Activated CD4-positive, alpha-beta T cell treated with anti-CD3 and anti-CD28 coated beads for 1 hour (primary cell): ENCODE data around the gene CTNNA1.
"Not testable (repeated sequence)": the region's sequence is repeated elsewhere in the genome, so short reads cannot be mapped to it uniquely, and the experiment has no call there.

Experiments
- DNase-seq: peaks from one replicate; pipeline ENCODE4 v3.0.0-alpha.2; 2020

CTNNA1 gene

DNA sequence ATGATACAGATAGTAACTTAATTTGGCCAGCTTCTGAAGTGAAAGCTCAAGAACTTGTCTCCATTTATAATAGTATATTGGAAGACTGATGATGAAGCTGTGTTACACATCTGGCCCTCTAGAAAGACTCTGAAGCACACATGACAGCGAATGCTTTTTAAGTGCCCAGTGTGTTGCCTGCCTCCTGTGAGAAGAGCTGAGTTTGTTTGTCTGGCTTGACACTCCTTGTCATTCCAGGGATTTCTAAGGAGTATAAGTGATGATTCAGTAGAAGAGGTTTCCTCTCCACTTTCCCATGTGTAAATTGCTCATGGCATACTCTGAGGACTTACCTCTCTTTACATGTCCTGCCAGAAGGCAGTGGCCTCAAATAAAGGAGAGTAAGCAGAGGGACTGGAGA, 152.3 kb downstream of the CTNNA1 start:
- no peak for DNase-seq

- DNase-seq: no peak
Observed at GRCh38 chr5:138909734-138910133, 156.5 kb downstream of the CTNNA1 start.

DNA sequence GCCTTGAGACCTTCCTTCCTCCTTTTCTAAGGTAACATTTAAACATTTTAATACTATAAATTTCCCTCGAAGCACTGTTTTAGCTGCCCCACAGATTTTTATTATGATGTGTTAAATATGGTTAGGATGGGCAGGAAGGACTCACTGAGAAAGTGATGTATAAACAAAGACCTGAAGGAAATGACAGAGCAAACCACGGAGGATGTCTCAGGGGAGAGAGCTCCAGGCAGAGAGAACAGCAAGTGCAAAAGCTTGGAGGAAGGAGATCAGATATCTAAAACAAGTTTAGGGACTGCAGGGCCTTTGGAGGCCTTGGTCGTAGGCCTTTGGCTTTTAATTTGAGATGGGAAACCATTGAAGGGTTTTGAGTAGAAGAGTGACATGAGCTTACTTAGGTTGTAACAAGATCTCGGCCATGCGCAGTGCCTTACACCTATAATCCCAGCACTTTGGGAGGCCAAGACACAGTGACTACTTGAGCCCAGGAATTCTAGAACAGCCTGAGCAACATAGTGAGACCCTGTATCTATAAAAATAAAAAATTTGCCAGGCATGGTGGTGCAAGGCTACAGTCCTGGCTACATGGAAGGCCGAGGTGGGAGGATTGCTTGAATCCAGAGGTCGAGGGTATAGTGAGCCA, 157.4 kb downstream of the CTNNA1 start:
- DNase-seq: no peak

GRCh38 chr5:138911441-138911840, 158.2 kb downstream of the CTNNA1 start:
- DNase-seq: no peak

- DNase-seq: no peak
Observed at GRCh38 chr5:138912093-138912492, 158.9 kb downstream of the CTNNA1 start.

DNA sequence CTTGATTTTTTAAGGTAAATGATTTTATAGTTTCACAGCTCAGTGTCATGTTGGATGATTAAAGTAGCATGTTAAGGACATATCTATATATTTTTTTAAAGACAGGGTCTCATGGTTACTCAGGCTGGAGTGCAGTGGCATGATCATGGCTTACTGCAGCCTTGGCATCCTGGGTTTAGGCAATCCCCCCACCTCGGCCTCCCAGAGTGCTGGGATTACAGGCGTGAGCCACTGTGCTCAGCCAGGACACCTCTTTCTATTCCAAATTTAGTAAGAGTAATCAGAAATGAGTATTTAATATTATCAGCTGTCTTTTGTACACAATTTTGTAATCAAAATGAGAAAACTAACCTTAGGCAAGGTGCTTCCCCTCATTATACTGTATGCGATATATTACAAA, 160.5 kb downstream of the CTNNA1 start:
- no peak for DNase-seq

GRCh38 chr5:138914338-138914737, 161.1 kb downstream of the CTNNA1 start:
- DNase-seq: no peak

- no peak for DNase-seq
Observed at GRCh38 chr5:138918686-138919085, 165.5 kb downstream of the CTNNA1 start.

DNA sequence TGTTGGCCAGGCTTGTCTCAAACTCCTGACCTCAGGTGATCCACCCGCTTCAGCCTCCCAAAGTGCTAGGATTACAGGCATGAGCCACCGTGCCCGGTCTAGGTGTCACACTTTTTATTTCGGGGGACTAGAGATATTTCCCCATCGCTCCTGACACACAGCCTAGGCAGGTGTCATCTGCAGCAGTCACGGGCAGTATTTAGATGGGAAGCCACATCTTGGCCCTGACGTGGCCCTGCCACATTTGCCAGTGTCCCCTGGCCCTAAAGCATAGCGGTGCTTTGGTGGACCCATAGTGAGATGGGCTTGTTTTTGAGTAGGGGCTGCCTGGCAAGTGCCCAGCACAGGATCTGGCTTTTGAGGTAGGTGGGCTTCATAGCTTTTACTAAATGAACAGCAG, 167.0 kb downstream of the CTNNA1 start:
- no peak for DNase-seq

DNA sequence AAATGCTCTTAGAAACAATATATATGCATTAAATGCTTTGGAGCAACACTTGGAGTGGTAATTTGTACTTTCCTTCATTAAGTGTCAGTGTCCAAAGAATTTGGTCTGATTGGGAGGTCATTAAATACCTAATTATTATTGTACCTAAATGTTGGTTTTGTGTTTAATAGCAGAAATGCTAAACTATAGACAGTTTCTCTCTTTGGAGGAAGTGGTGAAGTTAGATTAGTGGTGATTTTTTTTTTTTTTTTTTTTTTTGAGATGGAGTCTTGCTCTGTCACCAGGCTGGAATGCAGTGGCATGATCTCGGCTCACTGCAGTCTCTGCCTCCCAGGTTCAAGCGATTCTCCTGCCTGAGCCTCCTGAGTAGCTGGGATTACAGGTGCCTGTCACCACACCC, 168.1 kb downstream of the CTNNA1 start:
- not testable (repeated sequence) for DNase-seq

- DNase-seq: no peak
Observed at GRCh38 chr5:138922494-138922893, 169.3 kb downstream of the CTNNA1 start.

DNA sequence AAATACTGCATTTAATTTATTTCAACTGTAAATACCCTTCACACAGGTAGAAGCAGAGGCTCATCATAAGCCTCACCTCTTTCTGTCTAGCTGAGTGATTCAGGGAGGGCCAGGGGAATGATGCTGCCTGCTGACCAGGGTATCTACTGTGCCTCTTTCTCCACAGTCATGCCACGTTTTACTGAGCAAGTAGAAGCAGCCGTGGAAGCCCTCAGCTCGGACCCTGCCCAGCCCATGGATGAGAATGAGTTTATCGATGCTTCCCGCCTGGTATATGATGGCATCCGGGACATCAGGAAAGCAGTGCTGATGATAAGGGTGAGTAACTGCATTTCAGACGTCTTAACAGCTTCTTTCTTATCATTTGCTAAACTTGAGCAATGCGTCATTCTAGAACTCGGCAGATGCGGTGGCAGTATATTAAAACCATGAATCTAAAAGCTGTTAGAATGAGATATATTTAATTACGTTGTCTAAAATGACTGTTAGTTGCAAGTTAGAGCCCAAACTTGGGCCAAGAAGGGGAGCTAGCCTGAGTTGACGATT, 171.9 kb downstream of the CTNNA1 start:
- DNase-seq: no peak

DNA sequence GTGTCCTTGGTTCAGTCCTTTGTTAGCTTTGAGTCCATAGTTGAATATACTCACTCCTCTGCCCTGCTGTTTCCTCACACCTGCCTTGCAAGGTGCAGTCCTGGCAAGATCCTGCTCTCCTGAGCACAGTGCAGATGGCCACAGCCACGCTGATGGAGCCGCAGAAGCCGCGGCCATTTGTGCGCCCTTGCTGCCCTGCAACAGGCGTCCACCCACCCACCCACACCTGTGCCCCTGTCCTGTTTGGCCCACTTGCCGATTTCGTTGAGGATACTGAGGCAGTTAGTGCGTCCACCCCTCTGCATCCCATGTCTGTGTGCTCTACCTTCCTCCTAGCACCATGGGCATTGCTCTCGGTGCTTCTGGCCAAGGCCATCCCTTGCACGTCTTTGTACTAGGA, 173.0 kb downstream of the CTNNA1 start:
- DNase-seq: no peak

GRCh38 chr5:138926688-138927448, 173.6 kb downstream of the CTNNA1 start:
- DNase-seq: no peak

DNA sequence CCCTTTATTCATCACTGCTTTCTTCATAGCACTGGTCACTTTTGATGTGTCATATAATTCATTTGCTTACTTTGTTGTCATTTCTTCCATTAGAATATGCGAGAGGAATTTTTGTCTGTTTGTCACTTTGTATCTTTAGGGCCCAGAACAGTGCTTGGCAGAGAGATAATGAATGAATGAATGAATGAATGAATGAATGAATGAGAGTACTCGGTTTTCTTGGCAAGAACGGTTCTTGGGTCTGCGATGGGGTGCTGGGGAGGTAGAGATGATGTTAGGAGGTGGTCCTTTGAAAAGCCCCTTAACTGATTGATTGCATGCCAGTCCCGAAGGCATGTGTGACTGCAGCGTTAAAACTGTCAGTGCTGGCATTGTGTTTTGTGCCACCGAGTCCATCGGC, 174.3 kb downstream of the CTNNA1 start:
- DNase-seq: no peak

DNA sequence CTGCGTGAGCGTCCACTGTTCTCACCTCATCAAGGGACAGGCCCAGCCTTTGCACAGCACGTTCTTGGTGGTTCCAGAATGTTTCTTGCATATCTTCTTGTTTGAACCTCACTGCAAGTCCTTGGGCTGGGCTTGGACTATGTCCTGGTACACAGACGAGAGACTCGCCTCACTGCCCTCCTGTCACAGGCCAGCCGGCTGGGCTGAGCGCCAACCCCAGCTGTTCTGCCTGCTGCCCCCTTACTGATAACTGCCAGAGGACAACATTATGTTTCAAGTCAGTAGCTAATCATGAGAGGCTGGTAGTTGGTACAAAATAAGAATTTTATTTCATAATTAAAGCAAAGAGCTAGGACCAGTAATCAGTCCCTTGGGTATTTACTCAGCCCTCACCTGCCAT, 174.8 kb downstream of the CTNNA1 start:
- no peak for DNase-seq

DNA sequence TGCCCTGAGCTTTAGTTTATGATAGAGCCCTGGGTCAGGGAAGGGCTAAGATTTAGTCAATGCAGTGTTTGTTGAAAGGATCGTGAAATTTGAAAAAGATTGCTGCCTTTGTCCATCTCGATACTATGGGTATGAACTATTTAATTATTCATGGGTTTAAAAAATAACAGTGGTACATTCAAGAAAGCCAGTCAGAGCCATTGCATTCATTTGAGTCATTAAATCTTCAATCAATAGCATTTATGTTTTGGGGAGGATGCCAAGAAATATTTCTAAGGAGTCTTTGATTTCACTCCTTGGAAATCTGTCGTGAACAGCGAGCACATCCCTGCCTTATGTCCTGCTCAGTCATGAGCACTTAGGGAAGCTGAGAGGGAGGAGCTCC, 176.3 kb downstream of the CTNNA1 start:
- no peak for DNase-seq

GRCh38 chr5:138930371-138931097, 177.3 kb downstream of the CTNNA1 start:
- DNase-seq: no peak

DNA sequence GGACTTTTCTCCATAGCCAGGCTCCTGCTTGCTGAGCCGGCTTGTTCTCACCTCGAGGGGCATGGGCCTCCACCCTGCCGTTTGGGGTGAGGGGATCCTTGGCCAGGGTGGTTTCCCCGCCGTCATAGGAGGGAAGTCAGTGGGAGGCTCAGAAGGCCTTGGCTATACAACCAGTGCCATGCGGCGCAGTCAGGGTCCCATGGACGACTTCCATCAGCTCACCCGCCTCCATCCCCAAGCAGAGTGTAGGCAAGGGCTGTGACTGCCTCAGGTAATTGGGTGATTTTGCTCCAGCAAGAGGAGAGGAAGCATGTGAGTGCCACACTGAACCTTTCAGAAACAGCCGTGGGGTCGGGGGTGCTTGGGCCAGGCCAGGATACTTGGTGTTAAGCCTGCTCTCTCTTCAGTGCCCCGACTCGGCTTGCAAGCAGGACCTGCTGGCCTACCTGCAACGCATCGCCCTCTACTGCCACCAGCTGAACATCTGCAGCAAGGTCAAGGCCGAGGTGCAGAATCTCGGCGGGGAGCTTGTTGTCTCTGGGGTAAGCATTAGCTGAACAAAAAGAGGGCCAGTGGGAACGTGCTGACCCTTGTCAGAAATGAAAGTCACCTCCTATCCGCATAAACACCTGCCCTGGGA, 179.1 kb downstream of the CTNNA1 start:
- no peak for DNase-seq

DNA sequence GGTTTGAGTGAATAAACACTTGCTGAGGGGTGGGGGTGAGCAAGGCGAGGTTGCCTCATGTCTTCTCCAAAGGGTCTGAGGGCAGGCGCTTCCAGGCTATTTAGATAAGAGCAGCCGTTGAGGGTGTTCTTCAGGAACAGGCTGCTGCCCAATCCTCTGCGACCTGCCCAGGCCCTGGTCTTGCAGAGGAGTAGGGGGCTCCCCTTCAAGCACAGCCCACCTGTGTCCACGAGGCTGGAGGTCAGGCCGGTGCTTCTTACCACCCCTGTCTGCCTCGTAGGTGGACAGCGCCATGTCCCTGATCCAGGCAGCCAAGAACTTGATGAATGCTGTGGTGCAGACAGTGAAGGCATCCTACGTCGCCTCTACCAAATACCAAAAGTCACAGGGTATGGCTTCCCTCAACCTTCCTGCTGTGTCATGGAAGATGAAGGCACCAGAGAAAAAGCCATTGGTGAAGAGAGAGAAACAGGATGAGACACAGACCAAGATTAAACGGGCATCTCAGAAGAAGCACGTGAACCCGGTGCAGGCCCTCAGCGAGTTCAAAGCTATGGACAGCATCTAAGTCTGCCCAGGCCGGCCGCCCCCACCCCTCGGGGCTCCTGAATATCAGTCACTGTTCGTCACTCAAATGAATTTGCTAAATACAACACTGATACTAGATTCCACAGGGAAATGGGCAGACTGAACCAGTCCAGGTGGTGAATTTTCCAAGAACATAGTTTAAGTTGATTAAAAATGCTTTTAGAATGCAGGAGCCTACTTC, 180.5 kb downstream of the CTNNA1 start:
- DNase-seq: no peak

- no peak for DNase-seq
Observed at GRCh38 chr5:138934971-138935370, 181.7 kb downstream of the CTNNA1 start.

- no peak for DNase-seq
Observed at GRCh38 chr5:138935466-138935865, 182.2 kb downstream of the CTNNA1 start.
